ENCODE results near the gene PTRH1.

Gene PTRH1

DNA sequence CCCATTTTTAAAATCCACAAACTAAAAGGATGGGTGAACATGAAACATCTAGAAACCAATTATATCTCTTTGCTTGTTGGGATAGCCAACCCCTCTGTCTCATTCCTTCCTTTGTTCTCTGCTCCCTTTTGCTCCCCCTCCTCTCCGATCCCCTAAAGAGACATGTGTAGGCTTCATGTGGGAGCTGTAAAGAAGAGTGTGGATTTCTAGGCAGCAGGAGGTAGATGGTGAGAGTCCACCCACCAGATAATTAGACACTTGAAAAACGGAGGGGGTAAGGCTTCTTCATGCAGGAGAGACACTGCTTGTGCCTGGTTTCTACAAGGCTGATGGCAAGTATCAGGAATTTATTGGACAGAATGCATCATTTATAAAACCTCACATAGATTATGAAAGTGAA is 36.0 kb downstream of the PTRH1 start:
- Histone ChIP-seq H3K36me3 (ENCODE audit: control insufficient read depth, insufficient read depth, low read length) (peaks cover 62% of the 10 kb centered on the region), H3K27me3 (ENCODE audit: control insufficient read depth, insufficient read depth, low read length) (no peaks in the 10 kb centered on the region), H3K4me1 (ENCODE audit: control insufficient read depth, insufficient read depth, low read length) (no peaks in the 10 kb centered on the region), H3K27ac (ENCODE audit: low read depth, low read length) (no peak overlapping the region), H3K9ac (ENCODE audit: low read depth, low read length) (no peak overlapping the region), H3K9me3 (ENCODE audit: control insufficient read depth, insufficient read depth, low read length) (no peaks in the 10 kb centered on the region), H3K4me3 (ENCODE audit: low read depth, low read length) (no peak overlapping the region)

DNA sequence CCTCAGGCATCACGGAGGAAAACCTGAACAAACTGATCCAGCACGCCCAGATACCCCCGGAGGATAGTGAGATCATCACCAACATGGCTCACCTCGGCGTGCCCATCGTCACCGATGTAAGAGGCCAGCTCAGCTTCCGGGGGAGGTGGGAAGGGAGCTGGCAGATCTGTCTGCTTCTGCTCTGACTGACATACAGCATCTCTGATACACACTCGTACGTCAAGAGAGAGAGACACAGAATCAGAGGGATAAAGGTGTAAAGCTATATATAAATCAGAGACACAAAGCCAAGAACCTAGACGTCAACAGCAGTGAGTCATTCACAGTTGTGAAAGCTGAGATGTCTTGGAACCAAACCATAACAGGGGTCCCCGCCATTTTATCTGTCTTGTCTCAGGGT is 38.8 kb downstream of the PTRH1 start:
- H3K27me3 ChIP-seq (ENCODE audit: control insufficient read depth, insufficient read depth, low read length) = no peaks in the 10 kb centered on the region
- no peak overlapping the region for H3K9ac ChIP-seq (ENCODE audit: low read depth, low read length)
- H3K27ac ChIP-seq (ENCODE audit: low read depth, low read length) = no peak overlapping the region
- H3K36me3 ChIP-seq (ENCODE audit: control insufficient read depth, insufficient read depth, low read length) = peaks cover 46% of the 10 kb centered on the region
- H3K4me3 ChIP-seq (ENCODE audit: low read depth, low read length) = no peak overlapping the region
- H3K4me1 ChIP-seq (ENCODE audit: control insufficient read depth, insufficient read depth, low read length) = no peaks in the 10 kb centered on the region
- no peaks in the 10 kb centered on the region for H3K9me3 ChIP-seq (ENCODE audit: control insufficient read depth, insufficient read depth, low read length)

DNA sequence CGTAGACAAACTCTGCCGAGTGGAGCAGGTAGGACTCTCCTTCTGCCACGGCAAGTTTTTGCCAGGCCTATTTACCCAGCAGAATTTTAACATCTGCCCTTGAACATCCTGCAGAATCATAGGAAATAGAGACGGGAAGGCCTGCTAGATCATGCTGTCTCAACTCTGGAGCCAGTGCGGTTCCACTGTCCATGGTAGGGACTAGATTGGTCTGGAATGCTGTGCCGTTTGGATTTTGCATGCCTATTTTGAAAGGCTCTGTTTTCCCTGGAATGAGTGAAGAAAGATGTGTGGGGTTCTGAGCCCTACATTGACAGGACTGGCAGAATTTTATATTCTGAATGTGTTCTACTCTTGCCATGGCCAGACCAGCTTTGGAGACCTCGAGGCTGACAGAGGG is 42.2 kb downstream of the PTRH1 start:
- H3K4me1 ChIP-seq (ENCODE audit: control insufficient read depth, insufficient read depth, low read length) = no peaks in the 10 kb centered on the region
- H3K4me3 ChIP-seq (ENCODE audit: low read depth, low read length) = no peak overlapping the region
- H3K9me3 ChIP-seq (ENCODE audit: control insufficient read depth, insufficient read depth, low read length) = no peaks in the 10 kb centered on the region
- peaks cover 22% of the 10 kb centered on the region for H3K36me3 ChIP-seq (ENCODE audit: control insufficient read depth, insufficient read depth, low read length)
- no peak overlapping the region for H3K9ac ChIP-seq (ENCODE audit: low read depth, low read length)
- no peaks in the 10 kb centered on the region for H3K27me3 ChIP-seq (ENCODE audit: control insufficient read depth, insufficient read depth, low read length)
- H3K27ac ChIP-seq (ENCODE audit: low read depth, low read length) = no peak overlapping the region

DNA sequence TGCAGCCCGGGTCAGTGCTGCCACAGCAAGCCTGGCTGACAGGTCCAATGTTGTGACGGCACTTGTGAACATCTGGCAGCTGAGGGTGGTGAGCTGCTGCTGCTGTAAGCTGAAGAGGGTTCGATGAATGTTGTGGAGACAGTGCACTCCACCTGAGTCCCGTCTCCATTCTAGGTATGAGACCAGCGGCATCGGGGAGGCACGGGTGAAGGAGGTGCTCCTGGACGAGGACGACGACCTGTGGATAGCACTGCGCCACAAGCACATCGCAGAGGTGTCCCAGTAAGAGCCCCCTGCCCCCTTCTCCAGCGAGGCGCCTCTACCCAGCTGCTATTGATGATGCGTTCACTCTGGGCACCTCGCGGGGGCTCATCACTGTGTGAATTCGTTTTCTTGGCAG is 47.6 kb downstream of the PTRH1 start:
- no peaks in the 10 kb centered on the region for H3K27me3 ChIP-seq (ENCODE audit: control insufficient read depth, insufficient read depth, low read length)
- no peak overlapping the region for H3K4me3 ChIP-seq (ENCODE audit: low read depth, low read length)
- peaks cover 43% of the 10 kb centered on the region for H3K36me3 ChIP-seq (ENCODE audit: control insufficient read depth, insufficient read depth, low read length)
- no peaks in the 10 kb centered on the region for H3K9me3 ChIP-seq (ENCODE audit: control insufficient read depth, insufficient read depth, low read length)
- no peaks in the 10 kb centered on the region for H3K4me1 ChIP-seq (ENCODE audit: control insufficient read depth, insufficient read depth, low read length)
- H3K9ac ChIP-seq (ENCODE audit: low read depth, low read length) = no peak overlapping the region
- H3K27ac ChIP-seq (ENCODE audit: low read depth, low read length) = no peak overlapping the region

DNA sequence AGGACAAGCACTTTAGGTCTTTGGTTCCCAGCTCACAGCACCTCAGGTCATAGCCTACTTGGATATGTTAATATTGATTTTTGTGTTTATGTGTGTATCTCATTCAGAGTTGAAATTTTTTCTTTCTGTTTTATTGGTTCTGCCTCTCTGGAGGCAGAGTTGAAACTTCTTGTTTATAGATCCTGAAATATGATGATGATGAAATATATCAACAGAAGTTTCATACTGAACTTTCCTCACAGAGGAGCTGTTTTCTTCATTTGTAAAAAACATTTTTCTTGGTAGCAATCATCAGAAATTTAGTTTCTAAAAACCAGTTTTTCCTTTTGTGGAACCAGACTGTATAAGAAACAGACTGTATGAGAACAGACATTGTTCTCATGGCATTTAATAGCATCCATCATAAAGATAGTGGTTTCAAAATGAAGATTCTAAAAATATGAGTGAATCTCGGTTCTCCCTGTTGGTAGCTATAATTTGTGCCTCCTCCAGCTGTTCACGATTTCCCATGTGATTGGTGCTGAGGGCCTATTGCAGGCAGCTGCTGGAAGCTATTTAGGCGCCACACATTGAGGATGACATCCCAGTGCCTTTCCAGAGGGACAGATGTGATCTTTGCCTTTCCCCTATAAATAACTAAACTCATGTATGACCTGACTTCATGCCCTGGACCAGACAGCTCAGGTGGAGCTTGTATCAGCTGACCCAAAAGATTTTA is 48.2 kb downstream of the PTRH1 start:
- no peaks in the 10 kb centered on the region for H3K27me3 ChIP-seq (ENCODE audit: control insufficient read depth, insufficient read depth, low read length)
- no peak overlapping the region for H3K27ac ChIP-seq (ENCODE audit: low read depth, low read length)
- peaks cover 44% of the 10 kb centered on the region for H3K36me3 ChIP-seq (ENCODE audit: control insufficient read depth, insufficient read depth, low read length)
- no peaks in the 10 kb centered on the region for H3K9me3 ChIP-seq (ENCODE audit: control insufficient read depth, insufficient read depth, low read length)
- no peaks in the 10 kb centered on the region for H3K4me1 ChIP-seq (ENCODE audit: control insufficient read depth, insufficient read depth, low read length)
- H3K9ac ChIP-seq (ENCODE audit: low read depth, low read length) = no peak overlapping the region
- no peak overlapping the region for H3K4me3 ChIP-seq (ENCODE audit: low read depth, low read length)

DNA sequence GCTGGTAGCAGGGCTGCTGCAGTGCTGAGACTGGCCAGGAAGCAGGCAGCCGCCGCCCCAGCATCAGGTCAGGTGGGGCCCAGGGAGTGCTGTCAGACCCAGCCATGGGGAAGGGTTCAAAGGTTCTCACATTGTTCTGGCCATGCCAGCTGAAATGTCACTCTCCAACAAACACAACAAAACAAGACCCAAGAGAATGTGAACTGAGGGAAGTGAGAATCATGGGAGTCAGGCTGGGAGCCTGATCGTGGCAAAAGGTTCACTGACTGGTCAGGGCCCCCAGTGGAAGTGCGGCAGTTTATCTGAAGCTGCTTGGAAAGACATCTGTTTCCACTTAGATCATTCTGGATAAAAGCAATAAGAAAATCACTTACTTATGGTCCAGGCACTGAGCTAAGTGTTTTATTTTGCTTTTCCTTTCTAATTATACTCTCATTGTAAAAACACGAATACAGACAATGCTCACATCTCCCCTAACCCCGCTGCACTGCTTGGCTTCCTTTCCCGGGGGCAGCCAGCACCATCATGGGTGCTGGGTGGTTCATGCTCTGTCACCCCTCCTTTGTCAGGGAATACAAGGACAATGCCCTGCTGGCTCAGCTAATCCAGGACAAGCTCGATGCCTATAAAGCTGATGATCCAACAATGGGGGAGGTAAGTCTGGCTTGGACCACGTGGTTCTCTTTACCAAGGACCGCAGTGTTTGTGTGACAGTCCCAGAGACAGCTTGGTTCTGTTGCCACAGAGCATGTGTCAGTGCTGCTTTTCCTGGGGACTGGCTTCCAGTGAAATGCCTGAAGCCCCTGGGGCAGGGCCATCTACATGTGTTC is 50.6 kb downstream of the PTRH1 start:
- no peaks in the 10 kb centered on the region for H3K4me1 ChIP-seq (ENCODE audit: control insufficient read depth, insufficient read depth, low read length)
- no peaks in the 10 kb centered on the region for H3K27me3 ChIP-seq (ENCODE audit: control insufficient read depth, insufficient read depth, low read length)
- H3K9ac ChIP-seq (ENCODE audit: low read depth, low read length) = no peak overlapping the region
- peaks cover 45% of the 10 kb centered on the region for H3K36me3 ChIP-seq (ENCODE audit: control insufficient read depth, insufficient read depth, low read length)
- no peak overlapping the region for H3K27ac ChIP-seq (ENCODE audit: low read depth, low read length)
- H3K9me3 ChIP-seq (ENCODE audit: control insufficient read depth, insufficient read depth, low read length) = no peaks in the 10 kb centered on the region
- no peak overlapping the region for H3K4me3 ChIP-seq (ENCODE audit: low read depth, low read length)

DNA sequence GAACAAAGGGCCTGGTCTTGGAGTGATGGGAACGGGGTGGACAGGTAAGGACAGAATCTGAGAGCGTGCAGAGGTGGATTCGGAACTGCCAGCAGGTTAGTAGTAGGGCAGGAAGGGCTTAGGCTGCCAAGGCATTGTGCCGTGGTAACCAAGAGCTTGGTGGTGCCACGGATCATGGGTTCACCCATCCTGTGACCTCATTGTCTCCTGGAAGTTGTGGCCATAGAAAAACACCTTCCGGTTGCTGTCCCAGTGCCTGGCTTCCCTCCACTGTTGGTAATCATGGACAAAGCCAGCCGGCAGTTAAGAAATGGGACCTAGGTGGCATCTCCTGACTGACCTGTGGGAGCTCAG is 51.2 kb downstream of the PTRH1 start:
- H3K27me3 ChIP-seq (ENCODE audit: control insufficient read depth, insufficient read depth, low read length) = no peaks in the 10 kb centered on the region
- H3K4me3 ChIP-seq (ENCODE audit: low read depth, low read length) = no peak overlapping the region
- no peaks in the 10 kb centered on the region for H3K4me1 ChIP-seq (ENCODE audit: control insufficient read depth, insufficient read depth, low read length)
- peaks cover 45% of the 10 kb centered on the region for H3K36me3 ChIP-seq (ENCODE audit: control insufficient read depth, insufficient read depth, low read length)
- no peak overlapping the region for H3K27ac ChIP-seq (ENCODE audit: low read depth, low read length)
- no peaks in the 10 kb centered on the region for H3K9me3 ChIP-seq (ENCODE audit: control insufficient read depth, insufficient read depth, low read length)
- H3K9ac ChIP-seq (ENCODE audit: low read depth, low read length) = no peak overlapping the region

All from HUES48 (cell line).